Ammon's horn (tissue), 1 donor: ENCODE data around the gene HPCA.

Experiments
- DNase-seq: peaks from one replicate; pipeline ENCODE4 v3.0.0-alpha.2; 2016; ENCODE audit warnings: low spot score

The HPCA gene

DNA sequence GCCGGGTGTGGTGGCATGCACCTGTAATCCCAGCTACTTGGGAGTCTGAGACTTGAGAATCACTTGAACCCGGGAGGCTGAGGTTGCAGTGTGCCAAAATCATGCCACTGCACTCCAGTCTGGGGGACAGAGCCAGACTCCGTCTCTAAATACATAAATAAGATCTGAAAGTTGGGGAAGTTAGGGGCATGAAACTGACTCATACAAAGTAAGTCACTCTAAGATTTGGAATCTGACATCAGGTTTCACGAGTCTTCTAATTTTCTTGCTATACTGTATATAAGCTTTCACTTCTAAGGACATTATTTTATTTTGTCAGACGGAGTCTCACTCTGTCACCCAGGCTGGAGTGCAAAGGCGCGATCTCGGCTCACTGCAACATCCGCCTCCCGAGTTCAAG is 48.2 kb downstream of the HPCA start:
- DNase-seq: no peak

- no peak for DNase-seq
These were observed 50.8 kb downstream of the HPCA start for GRCh38 chr1:32937061-32937460.

DNA sequence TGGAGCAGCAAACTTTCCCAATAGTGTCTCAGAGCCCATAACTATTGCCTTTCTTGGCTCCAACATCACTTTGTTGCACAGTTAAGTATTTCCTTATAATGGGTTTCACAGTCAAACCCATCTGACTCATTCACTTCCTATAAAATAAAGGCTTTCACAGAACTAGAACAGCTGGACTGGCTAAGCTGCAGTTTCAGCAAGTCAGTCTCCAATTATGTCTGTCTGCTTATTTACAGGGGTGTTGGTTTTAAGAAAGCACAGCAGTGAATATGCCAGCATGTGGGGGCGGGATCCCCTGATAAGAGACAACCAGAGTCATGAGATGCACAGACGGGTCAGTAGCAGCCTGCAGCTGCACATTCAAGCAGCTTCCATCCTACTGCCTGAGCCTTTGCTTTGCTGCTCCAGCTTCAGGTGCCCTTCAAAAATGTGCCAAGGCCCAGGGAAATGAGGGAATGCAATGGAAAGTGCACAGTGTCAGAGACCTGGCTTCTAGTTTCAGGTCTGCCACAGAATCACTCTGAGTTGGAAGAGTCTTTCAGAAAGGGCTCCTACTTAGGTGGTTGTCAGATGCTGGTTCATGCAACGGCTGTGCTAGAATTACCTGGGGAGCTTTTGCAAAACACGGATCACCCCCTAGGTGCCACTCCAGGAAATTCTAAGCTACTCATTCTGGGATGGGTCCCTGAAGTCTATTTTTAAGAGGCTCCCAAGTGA is 53.5 kb downstream of the HPCA start:
- DNase-seq: peak; percentile 22

DNA sequence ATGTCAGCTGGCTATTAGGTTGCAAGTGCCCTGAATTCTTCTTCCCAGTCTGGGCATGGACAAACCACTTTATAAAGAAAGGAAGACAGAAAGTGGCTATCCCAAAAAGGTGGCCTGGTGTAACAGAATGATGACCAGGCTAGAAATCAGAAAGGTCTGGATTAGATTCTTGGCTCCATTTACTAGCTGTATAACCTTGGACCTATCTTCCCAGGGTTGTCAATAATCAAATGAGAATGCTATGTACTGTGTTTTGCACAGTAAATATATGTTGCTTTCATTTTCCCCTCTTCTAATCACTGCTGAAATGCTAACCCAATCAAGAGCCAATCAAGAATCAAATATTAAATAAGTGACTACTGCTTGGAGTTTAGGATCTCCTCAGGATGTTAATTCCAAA is 57.9 kb downstream of the HPCA start:
- no peak for DNase-seq
